Medulla oblongata (tissue), 1 donor: ENCODE data around the gene BEST1.

Experiments
- DNase-seq: peaks from one replicate; pipeline ENCODE4 v3.0.0-alpha.2; 2015; ENCODE audit errors: extremely low spot score

Gene BEST1

DNA sequence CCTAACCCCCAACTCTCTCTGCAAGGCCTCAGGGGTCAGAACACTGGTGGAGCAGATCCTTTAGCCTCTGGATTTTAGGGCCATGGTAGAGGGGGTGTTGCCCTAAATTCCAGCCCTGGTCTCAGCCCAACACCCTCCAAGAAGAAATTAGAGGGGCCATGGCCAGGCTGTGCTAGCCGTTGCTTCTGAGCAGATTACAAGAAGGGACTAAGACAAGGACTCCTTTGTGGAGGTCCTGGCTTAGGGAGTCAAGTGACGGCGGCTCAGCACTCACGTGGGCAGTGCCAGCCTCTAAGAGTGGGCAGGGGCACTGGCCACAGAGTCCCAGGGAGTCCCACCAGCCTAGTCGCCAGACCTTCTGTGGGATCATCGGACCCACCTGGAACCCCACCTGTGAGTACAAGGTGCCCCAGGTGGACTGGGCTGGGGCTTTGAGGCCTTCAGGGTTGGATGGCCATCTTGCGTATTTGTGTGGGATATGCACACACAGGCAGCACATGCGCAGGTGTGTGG, at the start of gene BEST1:
Gene BEST1, plus strand, starts transcription at position 317 of the 513 bp plus-strand sequence. CDS start 1,456 bp downstream, outside the sequence.
- peak; percentile 88 for DNase-seq

GRCh38 chr11:61901397-61901796, 48.8 kb upstream of the BEST1 start:
- DNase-seq = no peak

- no peak for DNase-seq
Measured at GRCh38 chr11:61902313-61902712, 47.8 kb upstream of the BEST1 start.

DNA sequence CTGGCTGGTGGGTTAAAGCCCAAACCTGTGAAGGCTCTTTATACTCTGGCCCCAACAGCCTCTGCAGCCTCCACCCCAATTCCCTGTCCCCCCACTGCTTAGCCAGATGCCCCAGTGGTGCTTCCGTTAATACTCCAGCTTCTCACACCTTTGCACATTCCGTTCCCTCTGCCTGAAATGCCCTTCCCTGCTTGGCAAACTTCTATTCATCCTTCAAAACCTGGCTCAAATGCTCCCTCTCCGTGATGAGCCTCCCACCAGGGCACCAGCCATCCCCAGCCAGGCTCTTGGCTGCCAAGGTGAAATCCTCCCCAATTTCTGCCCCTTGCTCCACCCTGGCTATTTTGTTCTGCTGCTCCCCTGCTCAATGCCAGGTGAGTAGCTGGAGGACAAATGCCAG, 46.3 kb upstream of the BEST1 start:
- DNase-seq = no peak

DNA sequence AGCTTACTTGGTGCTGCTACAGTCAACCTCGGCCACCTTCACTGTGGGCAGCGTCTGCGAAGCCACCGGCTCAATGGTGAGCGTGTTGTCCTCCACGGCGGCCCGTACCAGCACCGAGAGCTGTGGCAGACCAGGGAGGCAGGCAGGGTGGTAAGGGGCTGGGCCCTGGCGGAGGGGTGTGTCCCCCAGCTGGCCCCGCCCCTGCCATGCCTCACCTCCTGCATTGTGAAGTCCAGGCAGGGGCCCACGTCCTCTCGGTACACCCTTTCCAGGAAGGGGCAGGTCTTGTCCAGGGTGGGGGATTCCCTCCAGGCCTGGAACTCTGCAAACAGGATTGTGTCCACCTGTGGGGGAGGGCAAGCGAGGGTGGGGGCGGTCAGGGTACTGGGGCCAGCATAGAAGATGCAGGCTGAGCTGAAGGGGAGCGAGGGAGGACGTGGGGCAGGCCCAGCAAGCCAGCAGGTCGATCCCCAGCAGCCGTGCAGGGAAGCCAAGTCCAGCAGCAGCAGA, 45.6 kb upstream of the BEST1 start:
- DNase-seq = no peak

DNA sequence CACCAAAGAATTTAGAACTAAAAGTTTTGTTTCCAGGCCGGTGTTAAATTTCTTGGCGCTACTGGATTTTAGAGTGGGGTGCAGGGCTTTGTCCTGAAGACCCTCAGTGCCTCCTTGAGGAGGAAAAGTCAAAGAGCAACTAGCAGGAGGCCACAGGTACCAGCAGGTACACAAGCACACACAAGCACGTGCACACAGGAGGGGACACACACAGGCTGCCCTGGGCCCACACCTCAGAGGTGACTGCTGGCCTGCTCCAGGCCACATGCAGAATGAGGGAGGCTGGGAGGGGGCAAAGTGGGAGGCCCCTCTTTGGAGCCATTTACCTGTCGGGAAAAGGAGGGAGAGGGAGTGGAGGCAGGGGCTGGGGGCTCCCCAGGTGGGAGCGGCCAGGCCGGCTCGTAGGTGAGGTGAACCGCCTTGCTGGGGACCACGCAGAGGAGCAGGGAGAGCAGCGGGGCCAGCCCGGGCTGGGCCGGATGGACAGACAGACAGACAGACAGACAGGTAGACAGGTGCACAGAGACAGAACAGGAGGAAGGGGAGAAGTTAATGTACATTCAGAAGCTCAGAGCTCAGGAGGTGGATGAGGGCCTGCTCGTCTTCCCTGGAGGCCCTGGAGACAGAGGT, 45.0 kb upstream of the BEST1 start:
- no peak for DNase-seq

DNA sequence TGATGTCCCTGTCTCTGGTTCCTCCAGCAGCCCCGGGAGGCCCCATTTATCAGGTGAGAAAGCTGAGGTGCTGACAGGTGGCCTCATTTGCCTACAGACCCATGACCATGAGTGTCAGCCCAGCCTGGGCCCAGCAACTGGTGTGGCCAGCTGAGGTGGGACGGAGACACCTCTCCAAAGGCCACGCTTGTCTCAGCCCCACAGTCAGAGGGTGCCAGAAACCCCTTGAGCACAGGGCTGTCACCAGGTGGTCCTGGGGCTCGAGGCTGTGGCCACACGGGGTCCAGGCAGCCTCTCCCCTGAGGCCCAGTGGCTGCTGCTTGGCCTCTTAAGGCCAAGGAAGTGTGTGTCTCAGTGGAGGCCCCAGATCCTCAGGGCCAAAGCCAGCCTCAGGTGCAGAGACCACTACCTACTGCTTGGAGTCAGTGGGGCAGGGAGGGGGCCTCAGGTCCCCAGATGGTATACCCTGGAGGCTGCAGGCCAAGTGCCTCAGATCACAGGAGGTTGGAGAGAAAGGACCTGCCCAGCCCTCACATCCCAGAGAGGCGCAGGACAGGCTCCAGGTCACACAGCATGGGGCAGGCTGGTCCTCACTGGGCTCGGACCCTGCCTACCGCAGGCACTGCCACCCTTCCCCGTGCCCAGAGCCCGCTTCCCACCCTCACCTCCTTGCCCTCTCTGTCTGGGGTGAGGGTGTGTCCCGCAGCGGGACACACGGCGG, 44.2 kb upstream of the BEST1 start:
- DNase-seq = no peak

GRCh38 chr11:61906522-61906909, 43.6 kb upstream of the BEST1 start:
- DNase-seq = no peak

DNA sequence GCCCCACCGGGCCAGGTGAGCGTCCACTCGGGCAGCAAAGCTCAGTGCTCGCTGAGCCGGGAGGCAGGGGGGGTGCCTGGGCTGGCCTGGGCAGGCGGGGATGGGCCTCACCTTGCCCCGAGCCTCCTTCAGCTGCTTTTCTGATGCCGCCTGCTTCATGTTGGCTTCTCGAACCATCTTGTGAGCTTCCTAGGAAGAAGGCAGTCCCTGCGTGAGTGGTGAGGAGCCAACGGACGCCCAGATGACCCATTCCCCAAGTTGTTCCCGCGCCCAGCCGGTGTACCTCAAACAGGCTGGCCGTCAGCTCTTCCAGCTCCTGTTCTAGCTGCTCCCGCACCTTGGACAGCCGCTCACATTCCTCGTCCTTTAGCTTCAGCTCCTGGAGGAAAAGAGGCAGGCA, 42.9 kb upstream of the BEST1 start:
- DNase-seq = no peak

DNA sequence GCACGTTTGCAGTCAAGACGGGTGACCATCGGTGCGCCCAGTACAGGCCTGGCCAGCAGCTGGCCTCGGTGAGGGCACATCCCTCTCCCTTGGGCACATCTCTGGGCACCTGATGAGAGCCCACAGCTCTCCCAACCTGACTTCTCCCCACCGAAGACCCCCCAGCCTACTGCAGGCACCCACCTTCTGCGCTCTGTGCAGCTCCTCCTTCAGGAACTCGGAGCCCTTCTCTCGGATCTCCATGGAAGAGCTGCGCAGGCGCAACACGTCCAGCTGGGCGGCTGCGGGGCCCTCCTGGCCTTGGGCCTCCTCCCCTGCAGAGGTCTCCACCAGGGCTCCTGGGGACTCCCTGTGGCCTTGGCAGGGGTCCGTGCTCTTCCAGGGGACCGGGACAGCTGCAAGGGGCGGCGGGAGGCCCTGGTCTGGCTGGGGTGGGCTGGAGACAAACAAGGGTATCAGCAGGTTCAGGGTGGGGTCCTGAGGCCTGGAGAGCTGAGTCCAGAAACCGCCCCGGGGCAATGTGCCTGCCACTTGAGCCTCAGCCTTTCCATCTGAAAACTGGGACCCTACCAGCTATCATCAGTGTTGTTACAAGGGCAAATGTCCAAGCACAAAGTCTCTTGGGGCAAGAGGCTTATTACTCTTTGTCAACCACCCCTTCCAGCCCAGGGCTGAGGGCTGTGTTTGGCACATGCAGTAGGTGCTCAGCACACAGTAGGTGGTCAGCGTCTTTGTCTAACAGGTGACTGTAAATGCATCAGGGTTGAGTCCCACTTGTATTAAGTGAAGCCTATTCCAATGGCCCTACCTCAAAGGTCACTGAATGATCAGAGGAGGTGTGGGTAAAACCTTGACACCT, 42.1 kb upstream of the BEST1 start:
- DNase-seq = no peak

DNA sequence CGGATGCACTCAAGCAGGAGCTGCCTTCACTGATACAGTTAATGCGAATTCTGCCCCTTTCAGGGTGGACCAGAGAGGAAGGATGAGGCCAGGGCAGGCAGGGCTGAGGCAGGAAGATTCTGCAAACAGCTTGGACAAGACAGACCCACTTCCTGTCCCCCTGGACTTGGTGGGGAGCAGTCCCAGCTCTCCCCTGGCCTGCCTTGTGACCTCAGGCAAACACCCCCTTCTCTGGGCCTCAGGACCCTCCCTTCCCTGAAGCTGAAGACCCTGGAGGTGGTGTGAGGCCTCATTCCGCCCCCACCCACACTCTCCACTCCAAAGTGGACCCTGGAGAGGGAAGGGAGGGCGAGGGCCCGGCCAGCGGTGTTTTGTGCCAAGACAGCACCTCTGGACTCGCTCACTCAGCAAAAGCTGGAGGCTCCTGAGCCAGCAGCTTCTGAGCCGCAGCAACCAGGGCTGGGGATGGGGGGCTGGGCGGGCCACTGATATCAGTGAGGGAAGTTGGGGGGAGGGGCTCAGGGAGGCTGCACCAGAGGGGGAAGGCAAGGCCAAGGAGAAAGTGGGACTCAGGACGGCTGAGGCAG, 41.3 kb upstream of the BEST1 start:
- peak; percentile 42 for DNase-seq

DNA sequence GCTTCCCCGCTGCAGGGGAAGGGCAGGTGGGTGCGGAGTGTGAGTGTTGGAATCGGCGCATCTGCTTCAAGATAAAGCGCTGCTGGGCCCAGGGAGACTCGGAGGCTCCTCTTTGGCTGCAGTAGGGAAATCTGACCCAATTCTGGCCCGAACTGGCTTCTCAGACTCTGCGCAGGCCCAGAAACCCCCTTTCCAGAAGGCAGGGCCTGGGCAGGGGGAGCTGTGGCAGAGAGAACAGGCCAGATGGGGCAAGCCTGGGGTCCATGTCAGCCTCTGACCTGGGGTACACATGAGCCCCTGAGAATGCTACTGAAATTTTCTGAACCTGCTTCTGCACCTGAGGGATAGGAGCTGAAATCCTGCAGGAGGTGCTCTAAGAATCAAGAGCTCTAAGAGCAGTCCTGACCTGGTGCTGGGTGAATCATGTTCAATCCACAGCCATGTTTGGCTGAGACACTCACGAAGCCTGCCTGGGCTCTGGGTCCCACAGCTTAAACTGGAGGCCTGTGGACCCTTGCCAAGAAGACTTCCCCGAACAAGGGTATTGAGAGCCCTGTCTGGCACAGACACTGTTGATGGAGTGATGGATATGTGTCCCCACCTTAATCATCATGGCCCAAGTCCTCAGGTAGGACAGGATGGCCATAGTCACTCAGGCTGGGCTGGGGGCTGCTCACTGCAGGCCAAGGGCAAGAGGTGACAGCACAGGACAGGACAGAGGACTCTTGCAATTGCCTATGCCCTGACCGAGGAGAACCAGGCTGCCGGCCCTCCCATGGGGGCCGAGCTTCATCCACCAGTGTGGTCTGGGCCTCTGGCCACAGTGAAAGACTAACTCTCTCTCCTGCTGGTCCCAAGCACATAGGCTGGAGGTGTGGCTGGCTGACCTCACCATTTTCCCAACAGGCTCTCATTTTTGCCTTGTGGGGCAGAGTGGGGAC, 39.7 kb upstream of the BEST1 start:
- no peak for DNase-seq

- no peak for DNase-seq
Measured at GRCh38 chr11:61911128-61911700, 38.9 kb upstream of the BEST1 start.

DNA sequence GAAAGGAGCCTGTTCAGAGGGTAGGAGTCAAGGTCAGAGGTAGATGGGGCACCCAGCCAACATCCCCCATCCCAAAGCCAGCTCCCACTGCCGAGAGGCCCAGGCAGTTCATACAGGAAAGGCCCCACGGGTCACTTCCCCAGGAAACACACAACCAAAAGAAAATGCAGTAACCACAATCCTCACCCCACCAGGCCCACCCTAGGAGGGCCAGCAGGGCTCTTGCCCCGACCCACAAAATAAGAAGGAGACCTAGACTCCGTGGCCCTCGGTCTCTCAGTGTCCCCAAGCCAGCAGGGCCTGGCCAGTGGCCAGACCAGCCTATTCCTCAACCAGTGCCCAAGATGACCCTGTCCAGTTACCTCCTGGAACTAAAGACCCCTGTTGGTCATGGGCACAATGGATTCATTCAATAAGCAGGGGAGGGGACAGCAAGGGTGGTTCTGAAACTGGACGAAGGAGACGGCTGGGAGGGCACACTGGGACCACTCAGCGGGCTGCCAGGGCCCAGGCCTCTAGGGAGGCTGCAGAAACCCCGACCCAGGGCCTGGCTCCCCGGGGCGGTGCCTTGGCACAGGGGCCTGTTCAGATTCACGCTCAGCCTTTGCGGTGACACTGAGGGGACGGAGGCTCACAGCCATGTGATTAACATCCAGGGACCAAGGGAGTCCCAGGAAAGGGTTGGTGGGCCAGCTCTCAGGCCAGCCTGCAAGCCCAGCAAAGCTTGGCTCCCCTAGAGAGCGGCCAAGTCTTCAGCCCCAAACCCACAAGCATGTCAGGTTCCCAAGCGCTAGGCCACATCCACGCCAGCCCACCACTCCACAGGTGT, 38.2 kb upstream of the BEST1 start:
- DNase-seq = no peak

DNA sequence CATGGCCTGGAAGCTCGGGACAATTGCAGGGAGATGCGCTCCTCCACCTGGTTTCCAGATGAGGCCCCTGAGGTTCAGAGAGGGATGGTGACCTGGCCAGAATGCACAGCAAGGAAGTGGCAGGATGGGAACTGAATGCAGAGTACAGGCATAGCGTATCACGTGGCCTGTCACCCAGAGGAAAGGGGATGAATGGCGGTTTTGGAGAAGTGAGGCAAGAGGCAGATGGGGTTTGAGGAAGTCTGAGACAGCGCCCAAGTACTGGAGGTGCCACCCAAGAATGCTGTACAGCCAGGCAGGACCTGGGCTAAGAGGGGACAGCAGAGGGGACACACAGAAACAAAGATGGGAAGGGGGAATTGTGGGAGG, 37.6 kb upstream of the BEST1 start:
- DNase-seq = peak; percentile 77

DNA sequence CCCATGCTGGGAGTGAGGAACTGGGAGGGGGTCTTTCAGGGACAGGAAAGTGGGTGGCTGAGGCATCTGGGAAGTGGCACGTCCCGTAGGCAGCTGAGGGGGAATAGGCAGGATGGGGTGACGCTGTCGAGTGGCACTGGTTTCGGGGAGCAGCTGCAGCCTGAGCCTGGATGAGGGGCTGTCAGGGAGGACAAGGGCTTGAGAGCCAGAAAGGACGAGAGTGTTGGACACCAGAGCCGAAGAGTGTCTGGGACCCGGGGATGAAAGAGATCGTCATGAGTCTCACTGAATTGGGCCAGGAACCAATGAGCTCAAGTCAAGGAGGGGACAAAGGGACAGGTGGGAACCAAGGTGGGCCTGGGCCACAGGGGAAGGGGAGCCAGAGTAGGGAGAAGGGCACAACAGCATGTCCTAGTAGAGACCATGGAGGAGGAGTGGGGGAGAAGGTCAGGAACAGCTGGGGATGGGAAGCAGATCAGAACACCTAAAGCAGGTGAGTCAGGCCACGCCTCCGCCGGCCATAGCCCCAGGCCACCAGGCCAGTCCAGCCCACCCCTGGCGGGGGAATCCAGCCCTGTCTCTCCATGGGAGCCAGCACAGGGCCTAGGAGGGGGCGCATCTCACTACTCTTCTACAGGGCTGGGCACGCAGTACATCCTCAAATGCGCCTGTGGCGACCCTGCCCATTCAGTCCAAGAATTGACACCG, 37.0 kb upstream of the BEST1 start:
- DNase-seq = no peak

DNA sequence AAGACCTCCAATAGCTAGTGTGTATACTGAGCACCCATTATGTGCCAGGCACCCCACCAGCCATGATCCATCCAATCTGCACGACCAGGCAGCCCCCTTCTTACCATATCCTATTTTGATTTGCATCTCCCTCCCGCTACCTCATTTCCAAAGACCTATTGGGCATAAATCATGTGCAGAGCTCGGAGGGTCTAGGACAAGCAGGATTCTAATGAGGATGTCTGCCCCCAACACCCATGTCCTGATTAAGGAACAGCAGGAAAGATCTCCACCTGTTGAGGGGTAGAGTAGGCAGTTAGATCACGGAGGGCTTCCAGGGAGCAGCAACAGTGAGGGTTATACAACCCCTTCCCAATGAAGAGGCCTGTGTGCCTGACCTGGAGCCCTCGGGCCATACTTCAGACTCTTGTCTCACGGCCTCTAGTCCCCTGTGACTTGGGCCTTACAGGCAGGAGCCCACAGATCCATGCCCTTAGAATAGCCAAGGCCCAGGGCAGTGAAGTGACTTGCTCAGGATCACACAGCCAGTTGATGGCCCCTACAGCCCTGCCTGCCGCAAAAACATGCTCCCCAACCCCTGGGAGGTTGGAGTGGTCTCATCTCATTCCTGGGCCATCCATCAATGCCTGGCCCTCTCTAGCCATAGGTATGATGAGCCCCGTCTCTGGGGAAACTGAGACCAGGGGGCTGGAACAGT, 36.3 kb upstream of the BEST1 start:
- no peak for DNase-seq

DNA sequence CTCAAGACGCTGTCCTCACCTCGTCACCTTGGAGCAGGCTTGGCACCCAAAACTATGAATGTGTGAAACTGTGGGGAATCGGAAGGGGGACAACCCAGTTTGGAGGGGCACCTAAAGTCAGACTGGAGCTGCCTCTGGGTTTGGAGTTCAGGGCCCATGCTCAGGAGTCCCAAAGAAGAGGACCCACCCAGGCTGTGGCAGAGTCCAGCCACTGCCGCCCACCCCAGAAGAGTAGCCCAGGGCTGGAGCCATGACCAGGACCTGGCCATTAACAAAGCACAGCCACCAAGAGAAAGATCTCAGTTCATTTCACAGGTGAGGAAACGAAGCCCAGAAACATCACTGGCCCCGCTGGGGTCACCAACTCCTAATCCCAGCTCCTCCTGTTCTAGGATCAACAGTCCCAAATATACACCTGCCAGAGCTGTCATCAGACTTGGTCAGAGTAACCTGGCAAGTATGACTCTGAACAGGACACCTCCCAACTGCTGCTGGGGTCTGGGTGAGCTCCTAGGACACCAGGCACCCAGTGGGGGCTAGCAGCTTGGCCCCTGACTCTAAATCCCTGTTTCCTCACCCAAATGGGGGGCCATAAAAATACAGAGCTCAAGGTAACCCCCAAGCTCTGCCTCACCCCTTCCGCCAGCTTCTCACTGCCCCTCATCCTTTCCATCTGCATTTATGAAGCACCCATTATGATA, 35.5 kb upstream of the BEST1 start:
- no peak for DNase-seq
